ENCODE results near the gene KIR3DL3. TPM values are rescaled to one million over a fixed set of nuclear protein-coding genes. Genes with fewer than 3 reads are reported as not detected.

Gene KIR3DL3
- total and polyA plus RNA-seq, 3 donors from 2014 or later = 0.18 TPM; not detected in 2

- TF ChIP-seq, protein P1, sequence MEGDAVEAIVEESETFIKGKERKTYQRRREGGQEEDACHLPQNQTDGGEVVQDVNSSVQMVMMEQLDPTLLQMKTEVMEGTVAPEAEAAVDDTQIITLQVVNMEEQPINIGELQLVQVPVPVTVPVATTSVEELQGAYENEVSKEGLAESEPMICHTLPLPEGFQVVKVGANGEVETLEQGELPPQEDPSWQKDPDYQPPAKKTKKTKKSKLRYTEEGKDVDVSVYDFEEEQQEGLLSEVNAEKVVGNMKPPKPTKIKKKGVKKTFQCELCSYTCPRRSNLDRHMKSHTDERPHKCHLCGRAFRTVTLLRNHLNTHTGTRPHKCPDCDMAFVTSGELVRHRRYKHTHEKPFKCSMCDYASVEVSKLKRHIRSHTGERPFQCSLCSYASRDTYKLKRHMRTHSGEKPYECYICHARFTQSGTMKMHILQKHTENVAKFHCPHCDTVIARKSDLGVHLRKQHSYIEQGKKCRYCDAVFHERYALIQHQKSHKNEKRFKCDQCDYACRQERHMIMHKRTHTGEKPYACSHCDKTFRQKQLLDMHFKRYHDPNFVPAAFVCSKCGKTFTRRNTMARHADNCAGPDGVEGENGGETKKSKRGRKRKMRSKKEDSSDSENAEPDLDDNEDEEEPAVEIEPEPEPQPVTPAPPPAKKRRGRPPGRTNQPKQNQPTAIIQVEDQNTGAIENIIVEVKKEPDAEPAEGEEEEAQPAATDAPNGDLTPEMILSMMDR (IDR thresholded peaks at IDR 0.05) = no peak
- no peaks in the 10 kb centered on the region for H3K27me3 ChIP-seq
- no peaks in the 10 kb centered on the region for H3K4me1 ChIP-seq
- intact Hi-C loops (cut with DNase I; ENCODE audit: low total_unique reads) = no loop called here
- H3K4me3 ChIP-seq = no peak overlapping the region
- no peaks in the 10 kb centered on the region for H3K36me3 ChIP-seq (ENCODE audit: low read depth, missing control alignments)
- DNase-seq = peak; percentile 36
- H3K9me3 ChIP-seq = no peaks in the 10 kb centered on the region
- no peak overlapping the region for H3K27ac ChIP-seq
- 32% methylated on average over 2 to 3 of the region's 3 CpGs for WGBS, 2 donors
Measured at GRCh38 chr19:54684527-54684926, 39.7 kb upstream of the KIR3DL3 start.

GRCh38 chr19:54691582-54692297, 32.5 kb upstream of the KIR3DL3 start:
- Histone ChIP-seq H3K27ac (no peak overlapping the region), H3K9me3 (no peaks in the 10 kb centered on the region), H3K4me1 (no peaks in the 10 kb centered on the region), H3K27me3 (no peaks in the 10 kb centered on the region), H3K36me3 (ENCODE audit: low read depth, missing control alignments) (no peaks in the 10 kb centered on the region), H3K4me3 (no peak overlapping the region)
- DNase-seq = no peak
- TF ChIP-seq, protein P1 (IDR thresholded peaks at IDR 0.05) = no peak
- TF ChIP-seq POLR2A (IDR thresholded peaks at IDR 0.05) = no peak
- WGBS, 2 donors = 54 to 67% methylated on average over 9 of the region's 9 CpGs
- intact Hi-C loops (cut with DNase I; ENCODE audit: low total_unique reads) = no loop called here

- H3K4me3 ChIP-seq = no peak overlapping the region
- H3K27me3 ChIP-seq = no peaks in the 10 kb centered on the region
- intact Hi-C loops (cut with DNase I; ENCODE audit: low total_unique reads) = no loop called here
- no peaks in the 10 kb centered on the region for H3K4me1 ChIP-seq
- no peaks in the 10 kb centered on the region for H3K9me3 ChIP-seq
- no peak overlapping the region for H3K27ac ChIP-seq
- 58 to 68% methylated on average over 4 of the region's 4 CpGs for WGBS, 2 donors
- no peaks in the 10 kb centered on the region for H3K36me3 ChIP-seq (ENCODE audit: low read depth, missing control alignments)
- TF ChIP-seq, protein P1 (IDR thresholded peaks at IDR 0.05) = no peak
- no peak for TF ChIP-seq POLR2A (IDR thresholded peaks at IDR 0.05)
- DNase-seq = no peak
Measured at GRCh38 chr19:54692298-54692615, 32.0 kb upstream of the KIR3DL3 start.

DNA sequence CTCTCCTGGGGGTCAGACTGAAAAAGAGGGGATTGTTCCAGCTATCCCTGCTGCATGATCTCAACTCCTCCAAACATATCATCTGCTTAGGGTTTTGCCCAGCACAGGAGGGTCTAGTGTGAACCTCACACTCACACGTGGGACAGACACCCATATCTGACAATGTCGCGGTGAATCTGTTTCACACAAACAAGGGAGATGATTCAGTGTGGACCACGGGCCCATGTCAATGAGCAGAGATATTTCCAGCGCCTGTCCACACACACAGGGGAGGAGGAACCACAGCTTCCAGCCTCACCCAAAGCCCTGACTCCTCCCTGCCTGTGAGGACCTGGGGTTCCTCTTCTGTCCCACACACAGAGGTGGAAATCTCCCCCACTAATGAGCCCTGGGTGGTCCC, 29.6 kb upstream of the KIR3DL3 start:
- TF ChIP-seq, protein P1 (IDR thresholded peaks at IDR 0.05) = no peak
- no peak for TF ChIP-seq POLR2A (IDR thresholded peaks at IDR 0.05)
- Histone ChIP-seq H3K4me1 (no peaks in the 10 kb centered on the region), H3K4me3 (no peak overlapping the region), H3K9me3 (no peaks in the 10 kb centered on the region), H3K27ac (no peak overlapping the region), H3K27me3 (no peaks in the 10 kb centered on the region), H3K36me3 (ENCODE audit: low read depth, missing control alignments) (no peaks in the 10 kb centered on the region)
- 74 to 87% methylated on average over 5 of the region's 5 CpGs for WGBS, 2 donors
- no peak for DNase-seq
- intact Hi-C loops (cut with DNase I; ENCODE audit: low total_unique reads) = no loop called here

GRCh38 chr19:54696117-54696548, 28.1 kb upstream of the KIR3DL3 start:
- WGBS, 2 donors = 68 to 91% methylated on average over 8 of the region's 8 CpGs
- no peak for TF ChIP-seq POLR2A (IDR thresholded peaks at IDR 0.05)
- TF ChIP-seq, protein P1 (IDR thresholded peaks at IDR 0.05) = no peak
- no peak overlapping the region for H3K27ac ChIP-seq

More at GRCh38 chr19:54696117-54696548, 28.1 kb upstream of the KIR3DL3 start:
- Histone ChIP-seq H3K4me3 (no peak overlapping the region), H3K27me3 (no peaks in the 10 kb centered on the region), H3K36me3 (ENCODE audit: low read depth, missing control alignments) (no peaks in the 10 kb centered on the region), H3K4me1 (no peaks in the 10 kb centered on the region), H3K9me3 (no peaks in the 10 kb centered on the region)
- intact Hi-C loops (cut with DNase I; ENCODE audit: low total_unique reads) = no loop called here
- no peak for DNase-seq

Measured in testis (tissue), 3 donors.